ENCODE measurements around the gene VSTM5.

The VSTM5 gene

DNA sequence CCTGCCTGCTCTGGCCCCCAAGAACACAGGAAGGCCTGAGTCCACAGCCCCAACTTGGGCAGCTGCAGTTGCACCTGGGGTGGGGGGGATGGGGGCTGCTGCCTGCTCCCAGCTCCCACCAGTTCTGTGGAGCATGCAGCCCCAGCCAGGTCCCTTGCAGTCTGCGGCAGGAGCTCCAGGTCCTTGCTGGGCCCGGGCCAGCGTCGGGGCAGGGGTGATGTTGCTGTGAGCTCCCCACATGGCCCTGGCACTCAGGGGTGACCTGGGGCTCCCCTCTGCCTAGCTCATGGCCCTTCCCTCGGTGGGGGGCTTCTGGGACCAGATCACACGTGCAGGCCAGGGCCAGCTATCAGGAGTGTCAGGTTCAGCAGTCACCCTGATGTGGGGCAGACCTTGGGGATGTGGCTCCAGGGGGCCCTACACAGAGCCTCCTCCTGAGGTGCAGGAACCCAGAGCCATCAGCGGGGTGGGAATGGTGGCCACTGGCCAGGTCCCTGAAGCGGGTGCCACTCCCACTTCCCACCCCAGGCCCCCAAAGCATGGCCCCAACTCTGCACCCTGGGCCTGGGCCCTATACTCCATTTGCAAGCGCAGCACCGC is 76.7 kb downstream of the VSTM5 start:
- H3K27me3 ChIP-seq (ENCODE audit: control insufficient read depth in 1 of 2, insufficient read depth in 2 of 2, low read length in 2 of 2): no peaks in the 10 kb centered on the region
- H3K4me1 ChIP-seq (ENCODE audit: control insufficient read depth in 1 of 2, insufficient read depth in 2 of 2, low read length in 2 of 2): no peaks in the 10 kb centered on the region
- H3K9ac ChIP-seq (ENCODE audit: low read depth in 1 of 2, low read length in 2 of 2): no peak overlapping the region
- no peak overlapping the region for H3K4me3 ChIP-seq (ENCODE audit: low read depth in 1 of 2, low read length in 2 of 2)
- no peak overlapping the region for H3K27ac ChIP-seq (ENCODE audit: low read depth, low read length)
- no peaks in the 10 kb centered on the region for H3K9me3 ChIP-seq (ENCODE audit: control insufficient read depth in 1 of 2, low read length in 2 of 2)
- no peaks in the 10 kb centered on the region for H3K36me3 ChIP-seq (ENCODE audit: control insufficient read depth in 1 of 2, insufficient read depth in 2 of 2, low read length in 2 of 2)

GRCh38 chr11:93773045-93773477 is 77.4 kb downstream of the VSTM5 start:
- Histone ChIP-seq H3K27ac (ENCODE audit: low read depth, low read length) (no peak overlapping the region), H3K27me3 (ENCODE audit: control insufficient read depth in 1 of 2, insufficient read depth in 2 of 2, low read length in 2 of 2) (no peaks in the 10 kb centered on the region), H3K36me3 (ENCODE audit: control insufficient read depth in 1 of 2, insufficient read depth in 2 of 2, low read length in 2 of 2) (no peaks in the 10 kb centered on the region), H3K9ac (ENCODE audit: low read depth in 1 of 2, low read length in 2 of 2) (no peak overlapping the region), H3K4me3 (ENCODE audit: low read depth in 1 of 2, low read length in 2 of 2) (no peak overlapping the region), H3K4me1 (ENCODE audit: control insufficient read depth in 1 of 2, insufficient read depth in 2 of 2, low read length in 2 of 2) (no peaks in the 10 kb centered on the region), H3K9me3 (ENCODE audit: control insufficient read depth in 1 of 2, low read length in 2 of 2) (no peaks in the 10 kb centered on the region)

DNA sequence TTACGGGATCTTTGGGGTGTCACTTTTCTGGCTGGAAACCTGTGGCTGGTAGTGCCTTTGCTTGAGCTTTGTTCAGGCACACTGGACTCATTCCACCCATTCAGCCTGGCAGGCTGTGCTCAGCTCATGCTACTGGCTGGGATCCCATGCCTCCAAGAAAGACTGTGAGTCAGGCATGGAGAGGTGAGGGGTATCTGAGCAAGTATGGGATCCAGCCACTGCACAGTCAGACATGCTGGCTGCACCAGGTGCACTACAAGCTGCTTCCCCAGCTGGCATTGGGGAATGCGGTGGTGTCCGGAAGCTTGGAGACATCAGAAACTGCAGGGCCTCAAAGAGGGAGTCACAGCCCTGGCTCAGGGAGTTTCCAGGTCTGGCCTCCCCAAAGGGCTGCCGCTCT is 78.3 kb downstream of the VSTM5 start:
- no peak overlapping the region for H3K4me3 ChIP-seq (ENCODE audit: low read depth in 1 of 2, low read length in 2 of 2)
- H3K36me3 ChIP-seq (ENCODE audit: control insufficient read depth in 1 of 2, insufficient read depth in 2 of 2, low read length in 2 of 2): no peaks in the 10 kb centered on the region
- H3K4me1 ChIP-seq (ENCODE audit: control insufficient read depth in 1 of 2, insufficient read depth in 2 of 2, low read length in 2 of 2): no peaks in the 10 kb centered on the region
- H3K27ac ChIP-seq (ENCODE audit: low read depth, low read length): no peak overlapping the region
- H3K27me3 ChIP-seq (ENCODE audit: control insufficient read depth in 1 of 2, insufficient read depth in 2 of 2, low read length in 2 of 2): no peaks in the 10 kb centered on the region
- no peaks in the 10 kb centered on the region for H3K9me3 ChIP-seq (ENCODE audit: control insufficient read depth in 1 of 2, low read length in 2 of 2)
- no peak overlapping the region for H3K9ac ChIP-seq (ENCODE audit: low read depth in 1 of 2, low read length in 2 of 2)

- H3K27ac ChIP-seq (ENCODE audit: low read depth, low read length): no peak overlapping the region
- H3K4me1 ChIP-seq (ENCODE audit: control insufficient read depth in 1 of 2, insufficient read depth in 2 of 2, low read length in 2 of 2): no peaks in the 10 kb centered on the region
- no peaks in the 10 kb centered on the region for H3K36me3 ChIP-seq (ENCODE audit: control insufficient read depth in 1 of 2, insufficient read depth in 2 of 2, low read length in 2 of 2)
- H3K4me3 ChIP-seq (ENCODE audit: low read depth in 1 of 2, low read length in 2 of 2): no peak overlapping the region
- H3K9me3 ChIP-seq (ENCODE audit: control insufficient read depth in 1 of 2, low read length in 2 of 2): no peaks in the 10 kb centered on the region
- no peak overlapping the region for H3K9ac ChIP-seq (ENCODE audit: low read depth in 1 of 2, low read length in 2 of 2)
- H3K27me3 ChIP-seq (ENCODE audit: control insufficient read depth in 1 of 2, insufficient read depth in 2 of 2, low read length in 2 of 2): no peaks in the 10 kb centered on the region
Observed at GRCh38 chr11:93770160-93770559, 80.3 kb downstream of the VSTM5 start.
